ENCODE measurements around the gene LRRK1. TPM values are rescaled to one million over a fixed set of nuclear protein-coding genes. Genes with fewer than 3 reads are reported as not detected.

LRRK1 gene
- total and polyA plus RNA-seq, 2 of the 13 experiments (the other 11 are each of a cell fraction or from before 2014, with no cell fraction given) = 0.13 to 1.2 TPM

DNA sequence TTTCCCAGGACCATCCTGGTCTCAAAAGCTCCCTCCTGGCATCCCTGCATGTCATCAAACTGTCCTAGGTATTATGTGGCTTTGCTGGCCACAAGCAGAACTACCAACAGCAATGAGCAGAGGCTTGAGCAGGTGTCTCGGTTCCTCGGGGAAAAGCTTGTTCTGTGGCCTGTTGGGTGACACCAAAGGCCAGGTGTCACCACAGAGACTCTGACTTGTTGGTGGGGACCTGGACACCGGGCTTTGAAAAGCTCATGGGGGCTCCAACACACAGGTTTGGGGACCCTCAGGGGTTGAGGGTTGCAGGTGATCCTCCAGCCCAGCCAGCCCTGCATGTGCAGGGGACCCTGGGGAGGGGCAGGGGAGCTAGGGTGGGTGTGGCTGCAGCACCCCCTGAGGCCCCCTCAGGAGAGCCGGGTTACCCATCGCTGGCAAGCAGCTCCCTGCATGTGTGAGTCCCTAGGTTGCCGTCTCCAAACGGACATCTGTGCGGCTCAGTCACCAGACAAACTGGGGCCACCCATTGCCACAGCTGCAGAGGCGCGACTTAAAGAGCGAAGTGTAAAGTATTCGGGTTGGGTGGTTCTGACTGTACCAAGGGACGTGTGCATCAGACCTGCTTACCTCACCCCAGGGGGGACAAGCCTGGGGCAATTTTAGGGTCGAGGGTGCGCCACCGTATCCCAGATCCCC is 192.6 kb downstream of the LRRK1 start:
- DNase-seq (ENCODE audit: low spot score) (no peak), FAIRE-seq (no peak), ATAC-seq (no peak; the same call in none of the 3 replicates)
- Histone ChIP-seq H3K4me2 (ENCODE audit: low read depth, low read length) (no peak overlapping the region), H3K9me3 (ENCODE audit: low read length) (no peaks in the 10 kb centered on the region), H3K36me3 (replicated peaks in 1 of 2; ENCODE audit: control insufficient read depth in 1 of 2, insufficient read depth in 2 of 2, low read length in 2 of 2) (no peaks in the 10 kb centered on the region), H3K27me3 (ENCODE audit: control insufficient read depth in 1 of 2, insufficient read depth in 2 of 2, low read length in 2 of 2) (peaks cover 12 to 62% of the 10 kb centered on the region in 2 experiments), H3K9ac (ENCODE audit: insufficient read depth, low read depth, low read length) (no peak overlapping the region), H3K4me1 (ENCODE audit: insufficient read depth, low read length) (peaks cover 26% of the 10 kb centered on the region), H4K20me1 (ENCODE audit: insufficient read depth, low read length) (no peaks in the 10 kb centered on the region), H3K4me3 (replicated peaks in 1 of 3; ENCODE audit: insufficient read depth in 1 of 3, low read depth in 2 of 3, low read length in 3 of 3) (no peak overlapping the region), H3K27ac (ENCODE audit: extremely low read length, insufficient read depth, low read length) (no peak overlapping the region), H3K79me2 (ENCODE audit: insufficient read depth, low read length) (no peaks in the 10 kb centered on the region), H2AFZ (ENCODE audit: low read length) (no peak overlapping the region)
- ChIA-PET CTCF (ENCODE audit: low intra/inter-chr PET ratio, low total read pairs) (no interaction called here), POLR2A (no interaction called here)
- in situ Hi-C loops (cut with HindIII; ENCODE audit: extremely low pct_ligation_motif_present, low pct_unique_long_range_greater_than_20kb) (no loop called here), intact Hi-C loops (cut with micrococcal nuclease; ENCODE audit: unreplicated experiment) (no loop called here)
- no TSS peak for BruUV-seq (replicated peaks)
- WGBS (ENCODE audit: low lambda C conversion rate) = 40% methylated on average over 1 of the region's 16 CpGs
- TF ChIP-seq, protein P1, sequence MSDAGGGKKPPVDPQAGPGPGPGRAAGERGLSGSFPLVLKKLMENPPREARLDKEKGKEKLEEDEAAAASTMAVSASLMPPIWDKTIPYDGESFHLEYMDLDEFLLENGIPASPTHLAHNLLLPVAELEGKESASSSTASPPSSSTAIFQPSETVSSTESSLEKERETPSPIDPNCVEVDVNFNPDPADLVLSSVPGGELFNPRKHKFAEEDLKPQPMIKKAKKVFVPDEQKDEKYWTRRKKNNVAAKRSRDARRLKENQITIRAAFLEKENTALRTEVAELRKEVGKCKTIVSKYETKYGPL (CRISPR knock-in tag; IDR thresholded peaks at IDR 0.05) = no peak
- TF ChIP-seq THAP11 (CRISPR knock-in tag; IDR thresholded peaks at IDR 0.05) (no peak), ZNF790 (CRISPR knock-in tag; IDR thresholded peaks at IDR 0.05; ENCODE audit: borderline replicate concordance) (no peak), AKAP8 (CRISPR knock-in tag; IDR thresholded peaks at IDR 0.05) (no peak), GFI1 (CRISPR knock-in tag; IDR thresholded peaks at IDR 0.05; ENCODE audit: borderline replicate concordance) (no peak), ARNT (IDR thresholded peaks at IDR 0.05) (no peak), SUZ12 (IDR thresholded peaks at IDR 0.05; ENCODE audit: low read depth, low read length) (no peak), ZNF563 (CRISPR knock-in tag; IDR thresholded peaks at IDR 0.05) (no peak), ZNF460 (CRISPR knock-in tag; IDR thresholded peaks at IDR 0.05; ENCODE audit: borderline replicate concordance) (no peak), U2AF2 (IDR thresholded peaks at IDR 0.05; ENCODE audit: low read depth, low read length) (no peak), FOXK2 (IDR thresholded peaks at IDR 0.05) (no peak), NPAS2 (CRISPR knock-in tag; IDR thresholded peaks at IDR 0.05; ENCODE audit: borderline replicate concordance) (no peak)
- TF ChIP-seq, protein P2, sequence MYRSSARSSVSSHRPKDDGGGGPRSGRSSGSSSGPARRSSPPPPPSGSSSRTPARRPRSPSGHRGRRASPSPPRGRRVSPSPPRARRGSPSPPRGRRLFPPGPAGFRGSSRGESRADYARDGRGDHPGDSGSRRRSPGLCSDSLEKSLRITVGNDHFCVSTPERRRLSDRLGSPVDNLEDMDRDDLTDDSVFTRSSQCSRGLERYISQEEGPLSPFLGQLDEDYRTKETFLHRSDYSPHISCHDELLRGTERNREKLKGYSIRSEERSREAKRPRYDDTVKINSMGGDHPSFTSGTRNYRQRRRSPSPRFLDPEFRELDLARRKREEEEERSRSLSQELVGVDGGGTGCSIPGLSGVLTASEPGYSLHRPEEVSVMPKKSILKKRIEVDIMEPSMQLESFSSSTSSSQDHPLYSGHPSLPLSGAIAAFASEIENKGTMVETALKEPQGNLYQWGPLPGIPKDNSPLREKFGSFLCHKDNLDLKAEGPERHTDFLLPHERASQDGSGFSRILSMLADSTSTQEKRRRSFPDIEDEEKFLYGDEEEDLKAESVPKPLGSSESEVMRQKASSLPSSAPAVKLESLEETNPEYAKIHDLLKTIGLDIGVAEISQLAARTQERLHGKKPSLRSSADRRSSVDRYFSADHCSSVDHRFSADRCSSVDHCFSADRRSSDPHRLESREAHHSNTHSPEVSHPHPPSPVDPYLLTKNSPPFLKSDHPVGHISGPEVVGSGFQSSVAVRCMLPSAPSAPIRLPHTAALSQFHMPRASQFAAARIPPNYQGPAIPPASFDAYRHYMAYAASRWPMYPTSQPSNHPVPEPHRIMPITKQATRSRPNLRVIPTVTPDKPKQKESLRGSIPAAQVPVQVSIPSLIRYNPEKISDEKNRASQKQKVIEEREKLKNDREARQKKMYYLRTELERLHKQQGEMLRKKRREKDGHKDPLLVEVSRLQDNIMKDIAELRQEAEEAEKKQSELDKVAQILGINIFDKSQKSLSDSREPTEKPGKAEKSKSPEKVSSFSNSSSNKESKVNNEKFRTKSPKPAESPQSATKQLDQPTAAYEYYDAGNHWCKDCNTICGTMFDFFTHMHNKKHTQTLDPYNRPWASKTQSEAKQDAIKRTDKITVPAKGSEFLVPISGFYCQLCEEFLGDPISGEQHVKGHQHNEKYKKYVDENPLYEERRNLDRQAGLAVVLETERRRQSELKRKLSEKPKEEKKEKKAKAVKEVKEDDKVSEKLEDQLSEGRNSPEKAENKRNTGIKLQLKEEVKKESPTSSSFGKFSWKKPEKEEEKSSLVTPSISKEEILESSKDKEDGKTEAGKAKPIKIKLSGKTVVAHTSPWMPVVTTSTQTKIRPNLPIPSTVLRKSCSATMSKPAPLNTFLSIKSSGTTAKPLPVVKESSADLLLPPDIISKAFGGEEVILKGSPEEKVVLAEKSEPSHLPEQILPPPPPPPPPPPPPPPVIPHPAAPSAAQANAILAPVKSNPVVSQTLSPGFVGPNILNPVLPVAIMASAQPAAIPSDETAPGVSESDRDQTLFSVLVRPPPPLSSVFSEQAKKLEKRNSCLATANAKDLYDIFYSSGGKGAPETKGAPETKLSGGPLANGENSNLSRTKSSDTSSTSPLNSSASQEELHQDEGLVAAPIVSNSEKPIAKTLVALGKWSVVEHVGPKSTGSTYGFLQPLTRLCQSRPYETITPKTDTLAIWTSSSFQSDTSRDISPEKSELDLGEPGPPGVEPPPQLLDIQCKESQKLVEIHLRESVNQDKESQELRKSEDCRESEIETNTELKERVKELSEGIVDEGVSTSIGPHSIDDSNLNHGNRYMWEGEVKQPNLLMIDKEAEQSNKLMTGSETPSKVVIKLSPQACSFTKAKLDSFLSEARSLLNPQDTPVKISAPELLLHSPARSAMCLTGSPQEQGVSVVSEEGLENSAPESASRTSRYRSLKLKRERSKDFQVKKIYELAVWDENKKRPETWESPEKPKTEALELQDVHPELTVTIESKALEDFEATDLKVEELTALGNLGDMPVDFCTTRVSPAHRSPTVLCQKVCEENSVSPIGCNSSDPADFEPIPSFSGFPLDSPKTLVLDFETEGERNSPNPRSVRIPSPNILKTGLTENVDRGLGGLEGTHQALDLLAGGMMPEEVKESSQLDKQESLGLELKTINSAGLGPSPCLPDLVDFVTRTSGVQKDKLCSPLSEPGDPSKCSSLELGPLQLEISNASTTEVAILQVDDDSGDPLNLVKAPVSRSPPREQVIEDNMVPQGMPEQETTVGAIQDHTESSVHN (CRISPR knock-in tag; IDR thresholded peaks at IDR 0.05) = no peak
- TF ChIP-seq, protein P3, sequence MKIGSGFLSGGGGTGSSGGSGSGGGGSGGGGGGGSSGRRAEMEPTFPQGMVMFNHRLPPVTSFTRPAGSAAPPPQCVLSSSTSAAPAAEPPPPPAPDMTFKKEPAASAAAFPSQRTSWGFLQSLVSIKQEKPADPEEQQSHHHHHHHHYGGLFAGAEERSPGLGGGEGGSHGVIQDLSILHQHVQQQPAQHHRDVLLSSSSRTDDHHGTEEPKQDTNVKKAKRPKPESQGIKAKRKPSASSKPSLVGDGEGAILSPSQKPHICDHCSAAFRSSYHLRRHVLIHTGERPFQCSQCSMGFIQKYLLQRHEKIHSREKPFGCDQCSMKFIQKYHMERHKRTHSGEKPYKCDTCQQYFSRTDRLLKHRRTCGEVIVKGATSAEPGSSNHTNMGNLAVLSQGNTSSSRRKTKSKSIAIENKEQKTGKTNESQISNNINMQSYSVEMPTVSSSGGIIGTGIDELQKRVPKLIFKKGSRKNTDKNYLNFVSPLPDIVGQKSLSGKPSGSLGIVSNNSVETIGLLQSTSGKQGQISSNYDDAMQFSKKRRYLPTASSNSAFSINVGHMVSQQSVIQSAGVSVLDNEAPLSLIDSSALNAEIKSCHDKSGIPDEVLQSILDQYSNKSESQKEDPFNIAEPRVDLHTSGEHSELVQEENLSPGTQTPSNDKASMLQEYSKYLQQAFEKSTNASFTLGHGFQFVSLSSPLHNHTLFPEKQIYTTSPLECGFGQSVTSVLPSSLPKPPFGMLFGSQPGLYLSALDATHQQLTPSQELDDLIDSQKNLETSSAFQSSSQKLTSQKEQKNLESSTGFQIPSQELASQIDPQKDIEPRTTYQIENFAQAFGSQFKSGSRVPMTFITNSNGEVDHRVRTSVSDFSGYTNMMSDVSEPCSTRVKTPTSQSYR (CRISPR knock-in tag; IDR thresholded peaks at IDR 0.05; ENCODE audit: borderline replicate concordance) = no peak
